Thoracic aorta (tissue), 2 donors: ENCODE measurements around the gene JMJD7. TPM values are rescaled to one million over a fixed set of nuclear protein-coding genes. Genes with fewer than 3 reads are reported as not detected.

Experiments
- ATAC-seq: fragments of 150-250 bp; one replicate; pipeline ENCODE4 v1.8.0; 2017; ENCODE audit warnings: low read depth; ENCODE audit not compliant: insufficient number of reproducible peaks, low FRiP score
- DNase-seq: peaks from one replicate; pipeline ENCODE4 v3.0.0-alpha.2; 2020; ENCODE audit warnings: low spot score
- H3K27ac ChIP-seq, 2 donors: fragments of 200-600 bp; sonication (generic); 1 replicate in 1 of 2; 2 replicates in 1 of 2; pipeline ENCODE4 v1.5.1; 2016; ENCODE audit warnings: mild to moderate bottlenecking in 2 of 2, moderate library complexity in 2 of 2
- H3K27me3 ChIP-seq: fragments of 200-600 bp; sonication (generic); replicated peaks from 2 replicates; pipeline ENCODE4 v1.6.0; 2016; ENCODE audit warnings: mild to moderate bottlenecking; ENCODE audit not compliant: insufficient read depth
- H3K36me3 ChIP-seq: fragments of 200-600 bp; sonication (generic); one replicate; pipeline ENCODE4 v1.5.1; 2016
- H3K4me1 ChIP-seq, 2 donors: fragments of 200-600 bp; sonication (generic); 1 replicate in 1 of 2; 2 replicates in 1 of 2; pipeline versions ENCODE4 v1.5.1 to v1.6.0; 2016; ENCODE audit warnings: low read depth in 2 of 2, mild to moderate bottlenecking in 1 of 2; ENCODE audit not compliant: control insufficient read depth in 1 of 2
- H3K4me3 ChIP-seq: fragments of 200-600 bp; sonication (generic); 2 replicates; pipeline ENCODE4 v1.5.1; 2016; ENCODE audit warnings: mild to moderate bottlenecking
- H3K9me3 ChIP-seq: fragments of 200-600 bp; sonication (generic); 2 replicates; pipeline ENCODE4 v1.5.1; 2016
- total RNA-seq, 2 donors: library from RNA; depleted of rRNA; stranded (reverse); fragments of >200 nt; gene quantifications; one replicate each; pipeline versions ENCODE4 v1.1.0 to v1.2.3, GENCODE V29; 2016
- TF ChIP-seq, protein P1 (sequence below): fragments of 200-600 bp; sonication (generic); IDR thresholded peaks from one replicate; pipeline ENCODE4 v1.5.1; 2019; ENCODE audit warnings: antibody characterized with exemption

Gene JMJD7
- total RNA-seq, 2 donors from 2014 or later, result 1.1 to 11.3 TPM

GRCh38 chr15:41856716-41857115, 28.8 kb downstream of the JMJD7 start:
- Histone ChIP-seq H3K9me3 (no peaks in the 10 kb centered on the region), H3K4me1 (no peaks in the 10 kb centered on the region), H3K27ac (no peak overlapping the region), H3K36me3 (no peaks in the 10 kb centered on the region), H3K27me3 (no peaks in the 10 kb centered on the region), H3K4me3 (no peak overlapping the region)
- TF ChIP-seq, protein P1, sequence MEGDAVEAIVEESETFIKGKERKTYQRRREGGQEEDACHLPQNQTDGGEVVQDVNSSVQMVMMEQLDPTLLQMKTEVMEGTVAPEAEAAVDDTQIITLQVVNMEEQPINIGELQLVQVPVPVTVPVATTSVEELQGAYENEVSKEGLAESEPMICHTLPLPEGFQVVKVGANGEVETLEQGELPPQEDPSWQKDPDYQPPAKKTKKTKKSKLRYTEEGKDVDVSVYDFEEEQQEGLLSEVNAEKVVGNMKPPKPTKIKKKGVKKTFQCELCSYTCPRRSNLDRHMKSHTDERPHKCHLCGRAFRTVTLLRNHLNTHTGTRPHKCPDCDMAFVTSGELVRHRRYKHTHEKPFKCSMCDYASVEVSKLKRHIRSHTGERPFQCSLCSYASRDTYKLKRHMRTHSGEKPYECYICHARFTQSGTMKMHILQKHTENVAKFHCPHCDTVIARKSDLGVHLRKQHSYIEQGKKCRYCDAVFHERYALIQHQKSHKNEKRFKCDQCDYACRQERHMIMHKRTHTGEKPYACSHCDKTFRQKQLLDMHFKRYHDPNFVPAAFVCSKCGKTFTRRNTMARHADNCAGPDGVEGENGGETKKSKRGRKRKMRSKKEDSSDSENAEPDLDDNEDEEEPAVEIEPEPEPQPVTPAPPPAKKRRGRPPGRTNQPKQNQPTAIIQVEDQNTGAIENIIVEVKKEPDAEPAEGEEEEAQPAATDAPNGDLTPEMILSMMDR, result no peak
- ATAC-seq (no peak), DNase-seq (no peak)

DNA sequence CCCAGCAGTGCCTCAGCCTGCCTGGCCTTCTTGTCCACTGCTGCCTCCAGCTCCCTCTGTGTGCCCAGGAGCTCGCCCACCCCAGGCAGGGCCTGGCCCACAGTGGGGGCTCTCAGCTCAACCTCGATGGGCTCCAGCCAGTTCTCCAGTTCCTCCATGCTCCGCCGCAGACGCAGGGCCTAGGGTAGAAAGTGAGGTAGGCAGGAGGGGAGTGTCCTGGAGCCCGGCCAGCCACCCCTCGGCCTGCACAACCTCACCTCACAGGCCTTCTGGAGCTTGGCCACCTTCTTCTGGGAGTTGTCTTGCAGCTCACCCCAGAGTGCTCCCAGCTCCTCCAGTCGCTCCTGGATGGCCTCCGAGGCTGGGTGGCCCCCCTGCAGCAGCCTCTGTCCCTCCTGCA, 29.4 kb downstream of the JMJD7 start:
- Histone ChIP-seq H3K36me3 (no peaks in the 10 kb centered on the region), H3K27me3 (no peaks in the 10 kb centered on the region), H3K4me1 (no peaks in the 10 kb centered on the region), H3K27ac (no peak overlapping the region), H3K4me3 (no peak overlapping the region), H3K9me3 (no peaks in the 10 kb centered on the region)
- ATAC-seq (no peak), DNase-seq (no peak)
- TF ChIP-seq, protein P1, result no peak

DNA sequence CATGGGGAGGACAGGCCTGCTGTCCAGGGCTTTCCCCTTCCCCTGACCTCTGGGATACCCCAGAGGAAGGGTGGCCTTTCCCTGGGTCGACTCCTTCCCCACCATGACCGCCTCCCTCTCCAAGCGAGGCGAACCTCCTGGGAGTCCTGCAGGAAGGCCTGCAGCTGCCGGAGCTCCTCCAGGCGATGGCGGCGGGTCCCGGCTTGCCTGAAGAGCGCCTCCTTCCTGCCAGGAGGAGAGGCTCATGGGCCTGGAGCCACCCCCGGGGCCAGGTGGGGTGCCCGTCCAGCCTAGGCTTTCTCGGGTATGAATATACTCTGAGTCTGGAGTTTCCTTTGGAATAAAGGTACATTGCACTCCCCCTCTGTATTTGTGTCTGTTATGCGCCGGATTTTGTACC, 30.9 kb downstream of the JMJD7 start:
- no peaks in the 10 kb centered on the region for H3K36me3 ChIP-seq
- TF ChIP-seq, protein P1, result no peak
- ATAC-seq (no peak), DNase-seq (no peak)
- no peak overlapping the region for H3K4me3 ChIP-seq
- no peaks in the 10 kb centered on the region for H3K27me3 ChIP-seq
- no peaks in the 10 kb centered on the region for H3K9me3 ChIP-seq
- no peaks in the 10 kb centered on the region for H3K4me1 ChIP-seq
- no peak overlapping the region for H3K27ac ChIP-seq

GRCh38 chr15:41860049-41860828, 32.3 kb downstream of the JMJD7 start:
- H3K4me1 ChIP-seq, result no peaks in the 10 kb centered on the region
- H3K27ac ChIP-seq, result no peak overlapping the region
- TF ChIP-seq, protein P1, result no peak
- H3K27me3 ChIP-seq, result no peaks in the 10 kb centered on the region
- DNase-seq (no peak), ATAC-seq (no peak)
- no peak overlapping the region for H3K4me3 ChIP-seq
- no peaks in the 10 kb centered on the region for H3K9me3 ChIP-seq
- H3K36me3 ChIP-seq, result no peaks in the 10 kb centered on the region

DNA sequence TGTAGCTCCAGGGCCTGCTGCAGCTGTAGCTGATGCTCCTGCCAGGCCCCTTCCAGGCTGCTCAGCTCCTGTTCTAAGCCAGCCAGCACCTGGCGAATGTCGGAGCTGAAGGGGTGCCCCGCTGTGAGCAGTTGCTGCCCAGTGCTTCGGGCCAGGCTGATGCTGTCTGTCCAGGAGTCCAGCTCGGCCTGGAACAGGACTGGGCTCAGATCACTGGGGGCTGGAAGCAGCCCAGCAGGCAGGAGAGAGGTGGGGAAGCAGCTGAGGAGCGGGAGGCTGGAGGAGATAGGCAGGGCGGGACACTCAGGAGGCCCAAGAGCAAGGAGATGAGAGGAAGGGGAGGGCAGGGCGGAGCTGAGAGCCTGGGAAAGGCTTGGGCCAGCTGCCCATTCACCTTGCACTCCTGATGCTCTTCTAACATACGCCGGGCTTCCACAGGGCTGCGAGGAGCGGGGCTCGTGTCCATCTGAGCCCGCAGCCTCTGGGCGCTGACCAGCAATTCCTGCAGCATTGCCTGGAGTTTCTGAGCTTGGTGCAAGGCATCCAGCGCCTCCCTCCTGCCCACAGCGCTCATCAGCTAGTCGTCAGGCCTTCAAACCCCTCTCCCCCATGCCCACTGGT, 34.0 kb downstream of the JMJD7 start:
- H3K36me3 ChIP-seq, result no peaks in the 10 kb centered on the region
- no peaks in the 10 kb centered on the region for H3K27me3 ChIP-seq

More for the DNA sequence above, 34.0 kb downstream of the JMJD7 start:
- DNase-seq (no peak), ATAC-seq (no peak)
- no peaks in the 10 kb centered on the region for H3K9me3 ChIP-seq
- H3K4me1 ChIP-seq, result no peaks in the 10 kb centered on the region
- no peak overlapping the region for H3K4me3 ChIP-seq
- TF ChIP-seq, protein P1, result no peak
- H3K27ac ChIP-seq, result no peak overlapping the region
